ENCODE measurements around the gene PLXNC1. TPM values are rescaled to one million over a fixed set of nuclear protein-coding genes. Genes with fewer than 3 reads are reported as not detected.
A peak's percentile ranks its signal among the peaks of the same experiment; 100 is the strongest.

PLXNC1 gene
- total and polyA plus RNA-seq, 8 donors: 0.40 to 16.5 (median 2.6) TPM

DNA sequence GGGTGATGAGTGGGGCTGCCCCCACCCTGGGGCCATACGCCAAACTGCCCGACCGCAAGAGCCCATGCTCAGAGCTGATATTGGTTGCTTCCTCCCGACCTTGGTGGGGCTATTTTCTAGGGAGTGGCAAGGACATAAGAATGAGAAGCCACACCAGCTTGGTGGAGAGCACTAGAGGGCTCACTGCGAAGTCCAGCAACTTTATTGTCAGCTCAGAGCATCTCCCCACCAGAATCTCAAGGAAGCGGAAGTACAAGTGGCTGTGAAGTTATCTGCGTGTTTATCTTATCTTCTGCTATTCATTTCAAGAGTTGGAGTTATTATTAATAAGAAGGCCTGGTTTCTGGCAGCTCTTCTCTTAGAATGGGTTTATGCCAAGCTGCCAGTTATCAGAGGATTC, 4.9 kb upstream of the PLXNC1 start:
- Histone ChIP-seq H3K27me3 (peaks cover 0 to 34% (median 20%) of the 10 kb centered on the region in 3 donors), H3K4me1 (peaks cover 9 to 21% (median 10%) of the 10 kb centered on the region in 4 donors), H3K9me3 (no peaks in the 10 kb centered on the region), H3K4me3 (no peak overlapping the region), H3K27ac (no peak overlapping the region), H3K36me3 (no peaks in the 10 kb centered on the region)
- no peak for DNase-seq
- intact Hi-C loops (cut with DNase I; ENCODE audit: low total_unique reads): loop anchor here (10.0 kb wide), 1 partner anchor 291 kb away; no protein-coding TSS in a partner anchor
- TF ChIP-seq POLR2AphosphoS5 (IDR thresholded peaks at IDR 0.05): no peak
- WGBS, 5 donors: 65 to 73% (median 68%) methylated on average over 7 of the region's 7 CpGs

DNA sequence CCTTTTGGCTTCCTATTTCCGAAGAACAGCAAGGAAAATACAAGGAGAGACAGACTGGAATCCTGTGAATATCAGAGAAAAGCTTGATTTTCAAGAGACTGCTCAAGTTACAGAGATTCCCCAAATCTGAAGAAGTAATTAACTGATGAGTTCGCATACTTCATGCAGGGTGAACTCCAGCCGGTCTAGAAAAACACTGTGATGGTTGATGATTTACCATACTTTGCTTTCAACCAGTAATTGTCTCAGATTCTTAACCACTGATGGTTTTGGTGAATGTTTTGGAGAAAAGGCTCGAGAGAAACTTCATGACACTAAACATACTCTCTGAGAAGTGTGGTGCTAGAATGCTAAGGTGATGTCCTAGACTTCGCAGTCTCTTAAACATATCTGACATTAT, 4.4 kb upstream of the PLXNC1 start:
- TF ChIP-seq EP300 (IDR thresholded peaks at IDR 0.05) (no peak), POLR2AphosphoS5 (IDR thresholded peaks at IDR 0.05) (no peak), POLR2A (IDR thresholded peaks at IDR 0.05) (no peak)
- TF ChIP-seq, protein P1, sequence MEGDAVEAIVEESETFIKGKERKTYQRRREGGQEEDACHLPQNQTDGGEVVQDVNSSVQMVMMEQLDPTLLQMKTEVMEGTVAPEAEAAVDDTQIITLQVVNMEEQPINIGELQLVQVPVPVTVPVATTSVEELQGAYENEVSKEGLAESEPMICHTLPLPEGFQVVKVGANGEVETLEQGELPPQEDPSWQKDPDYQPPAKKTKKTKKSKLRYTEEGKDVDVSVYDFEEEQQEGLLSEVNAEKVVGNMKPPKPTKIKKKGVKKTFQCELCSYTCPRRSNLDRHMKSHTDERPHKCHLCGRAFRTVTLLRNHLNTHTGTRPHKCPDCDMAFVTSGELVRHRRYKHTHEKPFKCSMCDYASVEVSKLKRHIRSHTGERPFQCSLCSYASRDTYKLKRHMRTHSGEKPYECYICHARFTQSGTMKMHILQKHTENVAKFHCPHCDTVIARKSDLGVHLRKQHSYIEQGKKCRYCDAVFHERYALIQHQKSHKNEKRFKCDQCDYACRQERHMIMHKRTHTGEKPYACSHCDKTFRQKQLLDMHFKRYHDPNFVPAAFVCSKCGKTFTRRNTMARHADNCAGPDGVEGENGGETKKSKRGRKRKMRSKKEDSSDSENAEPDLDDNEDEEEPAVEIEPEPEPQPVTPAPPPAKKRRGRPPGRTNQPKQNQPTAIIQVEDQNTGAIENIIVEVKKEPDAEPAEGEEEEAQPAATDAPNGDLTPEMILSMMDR (IDR thresholded peaks at IDR 0.05): no peak
- intact Hi-C loops (cut with DNase I; ENCODE audit: low total_unique reads): loop anchor here (10.0 kb wide), 1 partner anchor 291 kb away; no protein-coding TSS in a partner anchor
- Histone ChIP-seq H3K4me1 (peaks cover 11 to 24% (median 13%) of the 10 kb centered on the region in 4 donors), H3K27me3 (peaks cover 0 to 39% (median 23%) of the 10 kb centered on the region in 3 donors), H3K4me3 (no peak overlapping the region), H3K9me3 (no peaks in the 10 kb centered on the region), H3K36me3 (no peaks in the 10 kb centered on the region), H3K27ac (no peak overlapping the region)
- WGBS, 5 donors: 73 to 79% (median 75%) methylated on average over 5 of the region's 5 CpGs
- DNase-seq: no peak

DNA sequence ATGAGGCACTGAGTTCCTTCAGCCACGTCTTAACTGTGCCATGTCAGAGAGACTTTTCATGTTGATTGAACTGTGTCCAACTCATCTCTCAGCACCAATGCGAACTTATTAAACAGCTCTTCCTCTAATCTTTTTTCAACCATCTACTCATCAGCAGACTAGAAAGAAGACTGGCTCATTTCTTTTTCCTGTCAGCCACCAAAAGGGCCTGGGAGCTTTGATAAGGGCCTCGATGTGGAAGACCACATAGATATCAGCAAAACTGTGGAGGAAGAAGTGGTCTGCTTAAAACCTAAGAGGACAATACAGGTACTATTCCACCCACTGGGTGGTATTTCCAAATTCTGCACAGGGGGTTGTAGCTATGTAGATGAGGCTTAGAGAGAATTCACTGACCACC, 3.6 kb upstream of the PLXNC1 start:
- no peak overlapping the region for H3K27ac ChIP-seq
- no peaks in the 10 kb centered on the region for H3K9me3 ChIP-seq
- no peak for DNase-seq
- WGBS, 5 donors: 72 to 82% (median 74%) methylated on average over 3 of the region's 3 CpGs
- H3K4me3 ChIP-seq: no peak overlapping the region
- H3K27me3 ChIP-seq: peaks cover 3 to 47% (median 31%) of the 10 kb centered on the region in 3 donors
- H3K4me1 ChIP-seq: peaks cover 19 to 32% (median 21%) of the 10 kb centered on the region in 4 donors
- no peak for TF ChIP-seq POLR2AphosphoS5 (IDR thresholded peaks at IDR 0.05)
- no peaks in the 10 kb centered on the region for H3K36me3 ChIP-seq
- intact Hi-C loops (cut with DNase I; ENCODE audit: low total_unique reads): loop anchor here (10.0 kb wide), 1 partner anchor 290 kb away; no protein-coding TSS in a partner anchor

DNA sequence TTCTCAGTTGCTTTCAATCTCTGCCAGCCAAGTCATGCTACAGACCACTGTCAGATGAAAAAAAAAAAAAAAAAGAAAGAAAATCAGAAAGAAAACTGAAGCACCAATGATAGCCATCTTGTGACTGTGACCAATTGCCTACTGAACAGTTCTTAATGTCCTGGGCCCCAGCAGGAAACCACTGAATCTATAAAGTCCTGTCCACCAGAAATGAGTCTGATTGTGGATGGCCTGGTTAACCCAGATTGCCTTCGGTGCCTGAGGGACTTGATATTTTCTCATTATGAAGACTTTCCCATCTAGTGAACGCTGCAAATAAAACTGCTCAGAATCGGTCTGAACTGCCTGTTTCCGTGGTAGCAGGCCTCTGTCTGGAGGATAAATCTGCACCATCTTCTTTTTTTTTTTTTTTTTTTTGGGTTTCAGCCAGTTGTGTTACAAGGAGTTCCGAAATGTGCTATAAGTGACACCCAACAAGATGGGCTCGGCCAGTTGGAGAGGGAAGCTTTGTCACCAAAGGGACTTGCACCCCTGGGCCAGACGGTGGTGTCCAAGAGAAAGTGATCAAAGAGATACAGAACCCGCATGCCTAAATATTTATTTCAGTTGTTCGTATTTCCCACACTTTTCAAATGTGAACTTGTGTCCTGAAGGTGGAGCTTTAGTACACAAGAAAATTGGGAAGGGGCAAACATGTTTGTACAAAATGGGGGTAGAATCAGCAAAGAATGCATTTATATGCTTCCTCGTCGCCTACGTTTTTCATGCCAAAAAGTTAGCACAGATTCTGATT, 3.0 kb upstream of the PLXNC1 start:
- Histone ChIP-seq H3K36me3 (no peaks in the 10 kb centered on the region), H3K9me3 (no peaks in the 10 kb centered on the region), H3K4me3 (no peak overlapping the region), H3K4me1 (peaks cover 23 to 38% (median 27%) of the 10 kb centered on the region in 4 donors), H3K27me3 (peaks cover 6 to 53% (median 37%) of the 10 kb centered on the region in 3 donors), H3K27ac (no peak overlapping the region)
- peak in 1 of 2 donors; percentile 64 for DNase-seq
- 43 to 57% (median 56%) methylated on average over 12 of the region's 12 CpGs for WGBS, 5 donors
- intact Hi-C loops (cut with DNase I; ENCODE audit: low total_unique reads): loop anchor here (10.0 kb wide), 1 partner anchor 289 kb away; no protein-coding TSS in a partner anchor
- TF ChIP-seq, protein P1 (IDR thresholded peaks at IDR 0.05): no peak
- no peak for TF ChIP-seq POLR2AphosphoS5 (IDR thresholded peaks at IDR 0.05)

DNA sequence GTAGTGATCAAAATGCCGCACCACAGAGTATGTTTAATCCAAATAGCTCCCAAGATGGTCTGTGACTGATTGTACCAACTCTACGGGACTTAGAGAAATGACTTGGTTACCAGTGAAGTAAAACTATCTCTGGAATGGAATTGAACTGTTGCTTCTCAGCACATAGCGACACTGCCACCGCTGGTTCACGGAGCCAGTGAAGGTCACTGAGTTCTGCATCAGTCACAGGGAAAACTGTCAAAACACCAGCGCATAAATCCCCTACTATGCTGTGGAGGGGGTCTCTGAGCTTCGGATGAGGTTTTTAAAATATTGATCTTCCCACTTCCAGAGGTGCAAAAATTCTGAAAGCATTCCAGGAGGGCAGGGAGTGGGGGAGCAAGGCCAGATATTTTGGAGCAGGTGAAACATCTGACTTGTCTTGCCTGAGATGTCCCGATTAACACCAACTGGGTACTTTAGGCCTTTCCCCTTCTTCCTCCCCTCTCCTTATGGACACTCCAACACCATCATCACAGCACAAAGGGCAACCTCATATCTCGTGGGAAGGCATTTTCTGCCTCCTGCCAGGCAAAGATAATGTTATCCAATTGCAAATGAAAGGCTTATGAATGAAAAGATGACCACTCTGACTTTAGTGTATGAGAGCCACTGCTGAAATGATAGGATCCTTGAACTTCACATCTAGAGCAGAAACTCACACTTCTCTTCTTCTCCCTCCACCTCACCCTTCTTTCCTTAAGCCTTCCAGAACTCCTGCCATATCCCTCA, 2.0 kb upstream of the PLXNC1 start:
- Histone ChIP-seq H3K9me3 (no peaks in the 10 kb centered on the region), H3K4me3 (no peak overlapping the region), H3K4me1 (peaks cover 23 to 46% (median 34%) of the 10 kb centered on the region in 4 donors), H3K27me3 (peaks cover 9 to 60% (median 44%) of the 10 kb centered on the region in 3 donors), H3K36me3 (no peaks in the 10 kb centered on the region), H3K27ac (no peak overlapping the region)
- DNase-seq: no peak
- intact Hi-C loops (cut with DNase I; ENCODE audit: low total_unique reads): loop anchor here (10.0 kb wide), 1 partner anchor 288 kb away; no protein-coding TSS in a partner anchor
- 75 to 79% (median 76%) methylated on average over 9 of the region's 9 CpGs for WGBS, 5 donors
- TF ChIP-seq EP300 (IDR thresholded peaks at IDR 0.05): no peak
- no peak for TF ChIP-seq POLR2AphosphoS5 (IDR thresholded peaks at IDR 0.05)
- no peak for TF ChIP-seq POLR2A (IDR thresholded peaks at IDR 0.05)
- TF ChIP-seq, protein P1 (IDR thresholded peaks at IDR 0.05): no peak
